Measurements from ENCODE around the gene SMARCC2. TPM values are rescaled to one million over a fixed set of nuclear protein-coding genes. Genes with fewer than 3 reads are reported as not detected.

SMARCC2 gene
- total RNA-seq, result 100 to 1,000 TPM; 101 to 123 TPM

- peaks cover 24 to 25% of the 10 kb centered on the region in 2 donors for H3K36me3 Mint-ChIP-seq
Observed at GRCh38 chr12:56189099-56189917, at the start of gene SMARCC2. SMARCC2 (minus strand) TSS chr12:56189483; CDS start chr12:56189461, 22 bp downstream.

GRCh38 chr12:56237552-56237951 lies 48.3 kb upstream of the SMARCC2 start:
- ATAC-seq, result no peak
- DNase-seq (ENCODE audit: low spot score in 2 of 2), result no peak
- Mint-ChIP-seq H3K9me3 (no peaks in the 10 kb centered on the region), H3K36me3 (no peaks in the 10 kb centered on the region), H3K27ac (no peak overlapping the region)

More at GRCh38 chr12:56189099-56189917, at the start of gene SMARCC2:
- DNase-seq (ENCODE audit: low spot score in 2 of 2) (peak; percentile 89 to 92), ATAC-seq (peak; percentile 85 to 88)
- Mint-ChIP-seq H3K27ac (peak within 1 kb of the TSS; percentile 96 to 100), H3K9me3 (peaks cover 0 to 6% of the 10 kb centered on the region in 2 donors)

GRCh38 chr12:56236985-56237384 lies 47.7 kb upstream of the SMARCC2 start:
- no peak overlapping the region for H3K27ac Mint-ChIP-seq
- DNase-seq (ENCODE audit: low spot score in 2 of 2) (no peak), ATAC-seq (no peak)
- H3K9me3 Mint-ChIP-seq, result no peaks in the 10 kb centered on the region
- H3K36me3 Mint-ChIP-seq, result no peaks in the 10 kb centered on the region

- no peaks in the 10 kb centered on the region for H3K36me3 Mint-ChIP-seq
- no peaks in the 10 kb centered on the region for H3K9me3 Mint-ChIP-seq
- no peak for DNase-seq (ENCODE audit: low spot score in 2 of 2)
- peak overlapping the region in 1 of 2 donors; percentile 44 for H3K27ac Mint-ChIP-seq
- ATAC-seq, result no peak
Observed at GRCh38 chr12:56236091-56236490, 46.8 kb upstream of the SMARCC2 start.

- Mint-ChIP-seq H3K36me3 (no peaks in the 10 kb centered on the region), H3K9me3 (no peaks in the 10 kb centered on the region), H3K27ac (peak overlapping the region in 1 of 2 donors; percentile 28)
- no peak for ATAC-seq
- no peak for DNase-seq (ENCODE audit: low spot score in 2 of 2)
Observed at GRCh38 chr12:56234746-56235436, 45.6 kb upstream of the SMARCC2 start.

GRCh38 chr12:56231184-56231582 lies 41.9 kb upstream of the SMARCC2 start:
- H3K27ac Mint-ChIP-seq, result no peak overlapping the region
- DNase-seq (ENCODE audit: low spot score in 2 of 2) (no peak), ATAC-seq (no peak)
- no peaks in the 10 kb centered on the region for H3K9me3 Mint-ChIP-seq
- no peaks in the 10 kb centered on the region for H3K36me3 Mint-ChIP-seq

GRCh38 chr12:56230432-56231183 lies 41.3 kb upstream of the SMARCC2 start:
- Mint-ChIP-seq H3K9me3 (no peaks in the 10 kb centered on the region), H3K27ac (no peak overlapping the region), H3K36me3 (no peaks in the 10 kb centered on the region)
- DNase-seq (ENCODE audit: low spot score in 2 of 2) (no peak), ATAC-seq (no peak)

- Mint-ChIP-seq H3K36me3 (no peaks in the 10 kb centered on the region), H3K27ac (no peak within 1 kb of the TSS), H3K9me3 (no peaks in the 10 kb centered on the region)
- DNase-seq (ENCODE audit: low spot score in 2 of 2) (no peak), ATAC-seq (no peak)
Observed at GRCh38 chr12:56229916-56230431, 40.7 kb upstream of the SMARCC2 start, which contains the start of gene SLC39A5. SLC39A5 (plus strand) TSS chr12:56230051; CDS start chr12:56231275, 1,224 bp downstream.

GRCh38 chr12:56229082-56229481 lies 39.8 kb upstream of the SMARCC2 start:
- no peaks in the 10 kb centered on the region for H3K36me3 Mint-ChIP-seq
- no peaks in the 10 kb centered on the region for H3K9me3 Mint-ChIP-seq
- no peak for ATAC-seq
- no peak for DNase-seq (ENCODE audit: low spot score in 2 of 2)
- no peak overlapping the region for H3K27ac Mint-ChIP-seq

GRCh38 chr12:56224954-56225353 lies 35.7 kb upstream of the SMARCC2 start:
- DNase-seq (ENCODE audit: low spot score in 2 of 2) (no peak), ATAC-seq (no peak)
- H3K36me3 Mint-ChIP-seq, result peaks cover 12 to 13% of the 10 kb centered on the region in 2 donors
- H3K9me3 Mint-ChIP-seq, result no peaks in the 10 kb centered on the region
- peak overlapping the region; percentile 85 to 87 for H3K27ac Mint-ChIP-seq

GRCh38 chr12:56224102-56224701 lies 34.9 kb upstream of the SMARCC2 start, which contains the start of gene NABP2:
NABP2 (plus strand) TSS chr12:56224342; CDS start chr12:56224857, 515 bp downstream.
- DNase-seq (ENCODE audit: low spot score in 2 of 2), result peak; percentile 96
- peak; percentile 88 for ATAC-seq
- Mint-ChIP-seq H3K27ac (peak within 1 kb of the TSS; percentile 85 to 87), H3K9me3 (no peaks in the 10 kb centered on the region), H3K36me3 (peaks cover 12 to 13% of the 10 kb centered on the region in 2 donors)

GRCh38 chr12:56223571-56224101 lies 34.4 kb upstream of the SMARCC2 start:
- H3K36me3 Mint-ChIP-seq, result peaks cover 12 to 13% of the 10 kb centered on the region in 2 donors
- ATAC-seq, result no peak

GRCh38 chr12:56222531-56222895 lies 33.2 kb upstream of the SMARCC2 start:
- DNase-seq (ENCODE audit: low spot score in 2 of 2) (no peak), ATAC-seq (no peak)
- H3K27ac Mint-ChIP-seq, result peak overlapping the region; percentile 96 to 97
- H3K36me3 Mint-ChIP-seq, result peaks cover 12 to 13% of the 10 kb centered on the region in 2 donors
- no peaks in the 10 kb centered on the region for H3K9me3 Mint-ChIP-seq

More at GRCh38 chr12:56223571-56224101, 34.4 kb upstream of the SMARCC2 start:
- Mint-ChIP-seq H3K27ac (peak overlapping the region in 1 of 2 donors; percentile 87), H3K9me3 (no peaks in the 10 kb centered on the region)
- DNase-seq (ENCODE audit: low spot score in 2 of 2), result no peak

- peak; percentile 91 to 93 for DNase-seq (ENCODE audit: low spot score in 2 of 2)
- H3K36me3 Mint-ChIP-seq, result peaks cover 12 to 13% of the 10 kb centered on the region in 2 donors
- ATAC-seq, result peak; percentile 86 to 88
- H3K9me3 Mint-ChIP-seq, result no peaks in the 10 kb centered on the region
- peak within 1 kb of the TSS; percentile 96 to 97 for H3K27ac Mint-ChIP-seq
Observed at GRCh38 chr12:56221757-56222530, 32.7 kb upstream of the SMARCC2 start, which contains the start of gene RNF41. RNF41 (minus strand) TSS chr12:56221922; CDS start chr12:56214047, 7,875 bp downstream.

GRCh38 chr12:56221232-56221756 lies 32.0 kb upstream of the SMARCC2 start:
- DNase-seq (ENCODE audit: low spot score in 2 of 2) (no peak), ATAC-seq (peak; percentile 33 to 55)
- H3K27ac Mint-ChIP-seq, result peak overlapping the region; percentile 96 to 97
- peaks cover 13 to 16% of the 10 kb centered on the region in 2 donors for H3K36me3 Mint-ChIP-seq
- no peaks in the 10 kb centered on the region for H3K9me3 Mint-ChIP-seq

Data from activated naive CD4-positive, alpha-beta T cell treated with anti-CD3 and anti-CD28 coated beads, Interleukin-2, amount 50 U/mL, for 72 hours (primary cell).